HEK293 (cell line): ENCODE data around the gene PTER.

Source experiments
- CTCF ChIA-PET: fragments of 350-600 bp; formaldehyde crosslinking; extraction: SDS; loops from one replicate; lab custom pipeline; 2021; ENCODE audit warnings: antibody characterized with exemption; lab: Yijun Ruan, JAX
- POLR2A ChIA-PET: fragments of 300-600 bp; formaldehyde crosslinking; extraction: SDS; loops from one replicate; lab custom pipeline; 2020; ENCODE audit warnings: antibody characterized with exemption, inconsistent platforms; lab: Yijun Ruan, JAX
- H3K27ac ChIP-seq: fragments of 200-500 bp; sonication (Bioruptor generic); 2 replicates; pipeline ENCODE4 v1.5.1; 2014; ENCODE audit warnings: low read depth, low read length, control low read depth, inconsistent platforms; ENCODE audit errors: extremely low read depth
- H3K36me3 ChIP-seq, 2 experiments: fragments of 200-500 bp in 1 of 2; sonication (Bioruptor generic) in 1 of 2; 1 replicate in 1 of 2; 2 replicates in 1 of 2; pipeline ENCODE4 v1.5.1; 2014 to 2017; ENCODE audit warnings: inconsistent platforms in 2 of 2, low read length in 2 of 2; ENCODE audit not compliant: control insufficient read depth in 2 of 2, insufficient read depth in 1 of 2
- H3K4me1 ChIP-seq: fragments of 200-500 bp; sonication (Bioruptor generic); 2 replicates; pipeline ENCODE4 v1.5.1; 2014; ENCODE audit warnings: mild to moderate bottlenecking, low read length, inconsistent platforms; ENCODE audit not compliant: control insufficient read depth, insufficient read depth
- H3K4me3 ChIP-seq: 2 replicates; pipeline ENCODE4 v1.5.1; 2011; ENCODE audit warnings: low read depth, mild to moderate bottlenecking, control low read depth, low read length, moderate library complexity
- H3K9me3 ChIP-seq: fragments of 200-500 bp; sonication (Bioruptor generic); 2 replicates; pipeline ENCODE4 v1.5.1; 2014; ENCODE audit warnings: low read depth, low read length, inconsistent platforms; ENCODE audit not compliant: control insufficient read depth, insufficient read depth
- AEBP2 ChIP-seq: fragments of 450-650 bp; formaldehyde crosslinking; IDR thresholded peaks from 2 replicates; pipeline ENCODE4 v1.5.1; 2016; ENCODE audit warnings: missing biosample characterization, missing genetic modification characterization, borderline replicate concordance
- HIC1 ChIP-seq: fragments of 450-650 bp; formaldehyde crosslinking; IDR thresholded peaks from 2 replicates; pipeline ENCODE4 v1.5.1; 2016; ENCODE audit warnings: missing biosample characterization, missing genetic modification characterization
- KLF8 ChIP-seq: fragments of 450-650 bp; formaldehyde crosslinking; IDR thresholded peaks from 2 replicates; pipeline ENCODE4 v1.5.1; 2016; ENCODE audit warnings: missing biosample characterization, missing genetic modification characterization
- KLF9 ChIP-seq: fragments of 450-650 bp; formaldehyde crosslinking; IDR thresholded peaks from 2 replicates; pipeline ENCODE4 v1.5.1; 2016; ENCODE audit warnings: missing biosample characterization, missing genetic modification characterization, low read depth
- OSR2 ChIP-seq: fragments of 450-650 bp; formaldehyde crosslinking; IDR thresholded peaks from 2 replicates; pipeline ENCODE4 v1.5.1; 2016; ENCODE audit warnings: missing biosample characterization, missing genetic modification characterization
- SALL2 ChIP-seq: fragments of 450-650 bp; formaldehyde crosslinking; IDR thresholded peaks from 2 replicates; pipeline ENCODE4 v1.5.0; 2017; ENCODE audit warnings: missing biosample characterization, mild to moderate bottlenecking, missing genetic modification characterization, borderline replicate concordance
- TRIM28 ChIP-seq: IDR thresholded peaks from 2 replicates; pipeline ENCODE4 v1.6.1; 2011; ENCODE audit warnings: low read length, control low read depth, borderline replicate concordance
- ZBTB17 ChIP-seq: fragments of 450-650 bp; formaldehyde crosslinking; IDR thresholded peaks from 2 replicates; pipeline ENCODE4 v1.5.1; 2016; ENCODE audit warnings: missing biosample characterization, missing genetic modification characterization
- ZBTB20 ChIP-seq: fragments of 450-650 bp; formaldehyde crosslinking; IDR thresholded peaks from 2 replicates; pipeline ENCODE4 v1.5.1; 2016; ENCODE audit warnings: missing biosample characterization, missing genetic modification characterization
- ZNF148 ChIP-seq: fragments of 450-650 bp; formaldehyde crosslinking; IDR thresholded peaks from 2 replicates; pipeline ENCODE4 v1.5.0; 2017; ENCODE audit warnings: missing biosample characterization, missing genetic modification characterization, borderline replicate concordance
- ZNF324 ChIP-seq: fragments of 450-650 bp; formaldehyde crosslinking; IDR thresholded peaks from 2 replicates; pipeline ENCODE4 v1.5.1; 2016; ENCODE audit warnings: missing biosample characterization, missing genetic modification characterization
- ZNF335 ChIP-seq: fragments of 450-650 bp; formaldehyde crosslinking; conservative IDR thresholded peaks from 2 replicates; pipeline ENCODE4 v1.5.1; 2016; ENCODE audit warnings: missing biosample characterization, missing genetic modification characterization
- ZNF423 ChIP-seq: fragments of 450-650 bp; formaldehyde crosslinking; IDR thresholded peaks from 2 replicates; pipeline ENCODE4 v1.5.1; 2016; ENCODE audit warnings: missing biosample characterization, missing genetic modification characterization
- ZNF623 ChIP-seq: fragments of 450-650 bp; formaldehyde crosslinking; IDR thresholded peaks from 2 replicates; pipeline ENCODE4 v1.5.1; 2016; ENCODE audit warnings: missing biosample characterization, missing genetic modification characterization
- ZNF629 ChIP-seq: fragments of 450-650 bp; formaldehyde crosslinking; IDR thresholded peaks from 2 replicates; pipeline ENCODE4 v1.5.1; 2017; ENCODE audit warnings: missing biosample characterization, missing genetic modification characterization
- ZNF654 ChIP-seq: fragments of 450-650 bp; formaldehyde crosslinking; IDR thresholded peaks from 2 replicates; pipeline ENCODE4 v1.5.1; 2016; ENCODE audit warnings: low read depth, missing biosample characterization, missing genetic modification characterization
- ZNF701 ChIP-seq: fragments of 450-650 bp; formaldehyde crosslinking; IDR thresholded peaks from 2 replicates; pipeline ENCODE4 v1.5.1; 2016; ENCODE audit warnings: missing biosample characterization, missing genetic modification characterization
- ZNF791 ChIP-seq: fragments of 450-650 bp; formaldehyde crosslinking; IDR thresholded peaks from 2 replicates; pipeline ENCODE4 v1.5.1; 2016; ENCODE audit warnings: missing biosample characterization, missing genetic modification characterization
- ZNF837 ChIP-seq: fragments of 450-650 bp; formaldehyde crosslinking; IDR thresholded peaks from 2 replicates; pipeline ENCODE4 v1.5.1; 2016; ENCODE audit warnings: missing biosample characterization, missing genetic modification characterization

PTER gene

GRCh38 chr10:16509996-16510395 is 73.2 kb downstream of the PTER start:
- Histone ChIP-seq H3K9me3 (no peaks in the 10 kb centered on the region), H3K36me3 (peaks cover 0 to 15% of the 10 kb centered on the region in 2 experiments; a peak in 1 of 3 replicates), H3K4me3 (no peak overlapping the region), H3K4me1 (no peaks in the 10 kb centered on the region), H3K27ac (no peak overlapping the region)
- TF ChIP-seq KLF9 (tag by site-specific recombination): no peak
- no peak for TF ChIP-seq ZNF791 (tag by site-specific recombination)
- no peak for TF ChIP-seq ZNF423 (tag by site-specific recombination)
- no peak for TF ChIP-seq KLF8
- TF ChIP-seq ZNF629 (tag by site-specific recombination): no peak
- no peak for TF ChIP-seq HIC1 (tag by site-specific recombination)
- no peak for TF ChIP-seq ZNF148 (tag by site-specific recombination)
- ChIA-PET CTCF (no interaction called here), POLR2A (no interaction called here)

- no peak overlapping the region for H3K27ac ChIP-seq
- H3K4me3 ChIP-seq: no peak overlapping the region
- no peaks in the 10 kb centered on the region for H3K4me1 ChIP-seq
- TF ChIP-seq ZNF654 (tag by site-specific recombination) (no peak), ZNF701 (tag by site-specific recombination) (no peak), ZNF623 (tag by site-specific recombination) (no peak), ZNF837 (tag by site-specific recombination) (no peak), OSR2 (tag by site-specific recombination) (no peak), ZBTB17 (tag by site-specific recombination) (no peak), AEBP2 (tag by site-specific recombination) (no peak), ZNF324 (no peak), SALL2 (tag by site-specific recombination) (no peak), ZBTB20 (no peak)
- ChIA-PET POLR2A (no interaction called here), CTCF (no interaction called here)
- H3K36me3 ChIP-seq: peaks cover 0 to 11% of the 10 kb centered on the region in 2 experiments; a peak in 1 of 3 replicates
- no peaks in the 10 kb centered on the region for H3K9me3 ChIP-seq
These were observed 74.0 kb downstream of the PTER start for GRCh38 chr10:16510843-16511242.

GRCh38 chr10:16518822-16519221 is 82.0 kb downstream of the PTER start:
- Histone ChIP-seq H3K4me1 (no peaks in the 10 kb centered on the region), H3K36me3 (no peaks in the 10 kb centered on the region), H3K4me3 (no peak overlapping the region), H3K9me3 (no peaks in the 10 kb centered on the region), H3K27ac (no peak overlapping the region)
- TF ChIP-seq TRIM28: no peak
- peak; percentile 43 for TF ChIP-seq ZNF335 (tag by site-specific recombination)
- ChIA-PET POLR2A (no interaction called here), CTCF (interaction anchor here (0.6 to 2.8 kb wide), 6 partner anchors 27 to 657 kb away, joined by 3 to 20 read pairs (median 3); no protein-coding TSS in a partner anchor)
